Body of pancreas (tissue), 4 donors: ENCODE results near the gene HUWE1.

ENCODE experiments used
- POLR2A ChIP-seq, 3 donors: fragments of 450-650 bp; IDR thresholded peaks; one replicate each; pipeline ENCODE4 v1.6.1; 2016; ENCODE audit warnings: antibody characterized with exemption in 3 of 3, mild to moderate bottlenecking in 2 of 3
- TF ChIP-seq, protein P1 (sequence below), 7 experiments: fragments of 450-650 bp in 4 of 7; fragments of 200-600 bp in 3 of 7; sonication (generic) in 3 of 7; IDR thresholded peaks; one replicate each; pipeline ENCODE4 v1.5.1; 2016 to 2019; ENCODE audit warnings: antibody characterized with exemption in 7 of 7

DNA sequence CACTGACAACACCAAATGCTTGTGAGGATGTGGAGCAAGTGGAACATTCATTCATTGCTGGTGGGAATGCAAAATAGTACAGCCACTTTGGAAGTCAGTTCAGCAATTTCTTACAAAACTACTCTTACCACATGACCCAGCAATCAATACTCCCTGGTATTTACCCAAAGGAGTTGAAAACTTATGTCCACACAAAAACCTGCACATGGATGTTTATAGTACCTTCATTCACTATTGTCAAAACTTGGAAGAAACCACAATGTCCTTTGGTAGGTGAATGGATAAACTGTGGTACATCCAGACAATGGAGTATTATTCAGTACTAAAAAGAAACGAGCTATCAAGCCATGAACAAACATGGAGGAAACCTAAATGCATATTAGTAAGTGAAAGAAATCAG is 27.5 kb downstream of the HUWE1 start:
- TF ChIP-seq, protein P1, sequence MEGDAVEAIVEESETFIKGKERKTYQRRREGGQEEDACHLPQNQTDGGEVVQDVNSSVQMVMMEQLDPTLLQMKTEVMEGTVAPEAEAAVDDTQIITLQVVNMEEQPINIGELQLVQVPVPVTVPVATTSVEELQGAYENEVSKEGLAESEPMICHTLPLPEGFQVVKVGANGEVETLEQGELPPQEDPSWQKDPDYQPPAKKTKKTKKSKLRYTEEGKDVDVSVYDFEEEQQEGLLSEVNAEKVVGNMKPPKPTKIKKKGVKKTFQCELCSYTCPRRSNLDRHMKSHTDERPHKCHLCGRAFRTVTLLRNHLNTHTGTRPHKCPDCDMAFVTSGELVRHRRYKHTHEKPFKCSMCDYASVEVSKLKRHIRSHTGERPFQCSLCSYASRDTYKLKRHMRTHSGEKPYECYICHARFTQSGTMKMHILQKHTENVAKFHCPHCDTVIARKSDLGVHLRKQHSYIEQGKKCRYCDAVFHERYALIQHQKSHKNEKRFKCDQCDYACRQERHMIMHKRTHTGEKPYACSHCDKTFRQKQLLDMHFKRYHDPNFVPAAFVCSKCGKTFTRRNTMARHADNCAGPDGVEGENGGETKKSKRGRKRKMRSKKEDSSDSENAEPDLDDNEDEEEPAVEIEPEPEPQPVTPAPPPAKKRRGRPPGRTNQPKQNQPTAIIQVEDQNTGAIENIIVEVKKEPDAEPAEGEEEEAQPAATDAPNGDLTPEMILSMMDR (IDR thresholded peaks at IDR 0.05) = no peak
- TF ChIP-seq POLR2A (IDR thresholded peaks at IDR 0.05) = no peak
